Hematopoietic multipotent progenitor cell treated with erythropoietin and hydrocortisone succinate and interleukin-3 and kit ligand, for 8 days (in vitro differentiated cells): ENCODE data around the gene AP2A2.

ENCODE experiments used
- DNase-seq: peaks from one replicate; pipeline ENCODE4 v3.0.0-alpha.2; 2015

Gene AP2A2

GRCh38 chr11:1017269-1018005 is 91.8 kb downstream of the AP2A2 start:
- no peak for DNase-seq

GRCh38 chr11:1018091-1018490 is 92.4 kb downstream of the AP2A2 start:
- no peak for DNase-seq

GRCh38 chr11:1019321-1019910 is 93.7 kb downstream of the AP2A2 start:
- DNase-seq = no peak

GRCh38 chr11:1020211-1020905 is 94.7 kb downstream of the AP2A2 start:
- DNase-seq = no peak

GRCh38 chr11:1022411-1022810 is 96.7 kb downstream of the AP2A2 start:
- no peak for DNase-seq

- DNase-seq = no peak
Observed at GRCh38 chr11:1022908-1023810, 97.5 kb downstream of the AP2A2 start.

- DNase-seq = no peak
Observed at GRCh38 chr11:1023811-1024596, 98.3 kb downstream of the AP2A2 start.

GRCh38 chr11:1024597-1025409 is 99.1 kb downstream of the AP2A2 start:
- no peak for DNase-seq

GRCh38 chr11:1025410-1026162 is 99.9 kb downstream of the AP2A2 start:
- DNase-seq = no peak

- no peak for DNase-seq
Observed at GRCh38 chr11:1026163-1026450, 100.4 kb downstream of the AP2A2 start.

GRCh38 chr11:1026641-1027482 is 101.2 kb downstream of the AP2A2 start:
- no peak for DNase-seq

GRCh38 chr11:1027483-1028290 is 102.0 kb downstream of the AP2A2 start:
- no peak for DNase-seq

- no peak for DNase-seq
Observed at GRCh38 chr11:1028291-1028540, 102.5 kb downstream of the AP2A2 start.

GRCh38 chr11:1028616-1029015 is 102.9 kb downstream of the AP2A2 start:
- no peak for DNase-seq

- no peak for DNase-seq
Observed at GRCh38 chr11:1029051-1029450, 103.4 kb downstream of the AP2A2 start.

- no peak for DNase-seq
Observed at GRCh38 chr11:1029654-1030053, 104.0 kb downstream of the AP2A2 start.

GRCh38 chr11:1030086-1030485 is 104.4 kb downstream of the AP2A2 start:
- no peak for DNase-seq

GRCh38 chr11:1030556-1030955 is 104.9 kb downstream of the AP2A2 start:
- no peak for DNase-seq
